A549 (cell line): ENCODE measurements around the gene MRTO4. TPM values are rescaled to one million over a fixed set of nuclear protein-coding genes. Genes with fewer than 3 reads are reported as not detected.
"Not testable (repeated sequence)": the region's sequence is repeated elsewhere in the genome, so short reads cannot be mapped to it uniquely, and the experiment has no call there.

Experiments used
- ATAC-seq, 2 experiments: fragments of 200-7000 bp in 1 of 2; fragments of >200 bp in 1 of 2; cut with Nextera tagmentation in 1 of 2; cut with Tn5 transposase in 1 of 2; 3 replicates each; pipeline versions ENCODE4 v1.8.0 to v1.9.1; 2018 to 2020; ENCODE audit warnings: mild to moderate bottlenecking in 1 of 2, moderate library complexity in 1 of 2
- CTCF ChIA-PET: fragments of 300-600 bp; sonication (Branson Sonifier 250); formaldehyde crosslinking; extraction: SDS; loops from one replicate; lab custom pipeline; 2021; ENCODE audit warnings: antibody characterized with exemption, inconsistent platforms; lab: Yijun Ruan, JAX
- POLR2A ChIA-PET: fragments of 350-600 bp; formaldehyde crosslinking; extraction: SDS; loops from one replicate; lab custom pipeline; 2021; ENCODE audit warnings: antibody characterized with exemption, inconsistent platforms; lab: Yijun Ruan, JAX
- DNase-seq, 2 experiments: peaks; one replicate each; pipeline versions ENCODE4 v3.0.0 to v3.0.0-alpha.2; 2011 to 2016; ENCODE audit warnings: low read depth in 1 of 2, low spot score in 1 of 2
- FAIRE-seq: peaks from 2 replicates; lab custom pipeline; 2011; peaks lifted over from hg19 to GRCh38; lab: Jason Lieb, UNC
- H3K27ac ChIP-seq, 2 experiments: fragments of >200 bp; sonication (Bioruptor Twin); formaldehyde crosslinking; 3 replicates each; pipeline ENCODE4 v1.5.1; 2016 to 2017
- H3K4me1 ChIP-seq: fragments of >200 bp; sonication (Bioruptor Twin); formaldehyde crosslinking; 3 replicates; pipeline ENCODE4 v1.6.1; 2016
- H3K4me2 ChIP-seq: fragments of >200 bp; sonication (Bioruptor Twin); formaldehyde crosslinking; 3 replicates; pipeline ENCODE4 v1.6.1; 2016
- H3K4me3 ChIP-seq: fragments of >200 bp; sonication (Bioruptor Twin); formaldehyde crosslinking; 3 replicates; pipeline ENCODE4 v1.5.1; 2016
- H3K9me3 ChIP-seq: fragments of >200 bp; sonication (Bioruptor Twin); formaldehyde crosslinking; 3 replicates; pipeline ENCODE4 v1.6.1; 2016
- BHLHE40 ChIP-seq: IDR thresholded peaks from 2 replicates; pipeline ENCODE4 v1.6.1; 2012; ENCODE audit warnings: low read depth, low read length, inconsistent platforms
- CBX2 ChIP-seq: fragments of 200-600 bp; sonication (generic); IDR thresholded peaks from 2 replicates; pipeline ENCODE4 v1.6.1; 2016; ENCODE audit warnings: low read depth, mild to moderate bottlenecking, borderline replicate concordance
- CEBPB ChIP-seq, 2 experiments: fragments of >200 bp in 1 of 2; sonication (Bioruptor Twin) in 1 of 2; formaldehyde crosslinking in 1 of 2; IDR thresholded peaks; 2 replicates each; pipeline ENCODE4 v1.6.1; 2012 to 2016
- CHD2 ChIP-seq: fragments of 150-350 bp; IDR thresholded peaks from 2 replicates; pipeline ENCODE4 v1.6.1; 2014; ENCODE audit warnings: low read length; ENCODE audit not compliant: partially characterized antibody
- CHD4 ChIP-seq: fragments of 200-600 bp; sonication (generic); IDR thresholded peaks from 2 replicates; pipeline ENCODE4 v1.6.1; 2016; ENCODE audit warnings: antibody characterized with exemption, mild to moderate bottlenecking, borderline replicate concordance
- EHF ChIP-seq: fragments of 250-450 bp; sonication (Bioruptor Pico); IDR thresholded peaks from 2 replicates; pipeline ENCODE4 v1.5.0; 2020; ENCODE audit warnings: mild to moderate bottlenecking
- EHMT2 ChIP-seq: fragments of 200-600 bp; sonication (generic); IDR thresholded peaks from 2 replicates; pipeline ENCODE4 v1.6.1; 2016; ENCODE audit warnings: antibody characterized with exemption, low read depth, mild to moderate bottlenecking, moderate library complexity
- EP300 ChIP-seq, 2 experiments: fragments of >200 bp; sonication (Bioruptor Twin); formaldehyde crosslinking; IDR thresholded peaks; 2 replicates in 1 of 2; 3 replicates in 1 of 2; pipeline ENCODE4 v1.6.1; 2016 to 2017
- ESRRA ChIP-seq: fragments of 150-350 bp; IDR thresholded peaks from 2 replicates; pipeline ENCODE4 v1.6.1; 2014; ENCODE audit warnings: mild to moderate bottlenecking, low read length, borderline replicate concordance
- FOSB ChIP-seq: fragments of 250-450 bp; sonication (Bioruptor Pico); IDR thresholded peaks from 2 replicates; pipeline ENCODE4 v1.5.0; 2020; ENCODE audit warnings: mild to moderate bottlenecking, moderate library complexity
- FOXS1 ChIP-seq: fragments of 250-450 bp; sonication (Bioruptor Pico); IDR thresholded peaks from 2 replicates; pipeline ENCODE4 v1.5.0; 2020; ENCODE audit warnings: mild to moderate bottlenecking, moderate library complexity
- HOXB13 ChIP-seq: fragments of 250-450 bp; sonication (Bioruptor Pico); IDR thresholded peaks from 2 replicates; pipeline ENCODE4 v1.5.0; 2020; ENCODE audit warnings: low read depth, mild to moderate bottlenecking, moderate library complexity
- JUN ChIP-seq, 2 experiments: fragments of >200 bp; sonication (Bioruptor Twin); formaldehyde crosslinking; IDR thresholded peaks; 2 replicates in 1 of 2; 3 replicates in 1 of 2; pipeline ENCODE4 v1.6.1; 2016 to 2017
- KDM5A ChIP-seq: fragments of 200-600 bp; sonication (generic); IDR thresholded peaks from 2 replicates; pipeline ENCODE4 v1.6.1; 2016; ENCODE audit warnings: antibody characterized with exemption, mild to moderate bottlenecking
- MAFK ChIP-seq: fragments of 450-650 bp; IDR thresholded peaks from 2 replicates; pipeline ENCODE4 v1.6.1; 2014; ENCODE audit not compliant: partially characterized antibody
- MAZ ChIP-seq: fragments of 150-350 bp; IDR thresholded peaks from 2 replicates; pipeline ENCODE4 v1.6.1; 2014; ENCODE audit warnings: antibody characterized with exemption, low read depth, low read length, borderline replicate concordance
- NR3C1 ChIP-seq: fragments of >200 bp; sonication (Bioruptor Twin); formaldehyde crosslinking; IDR thresholded peaks from 3 replicates; pipeline ENCODE4 v1.6.1; 2017
- PHF8 ChIP-seq: fragments of 200-600 bp; sonication (generic); IDR thresholded peaks from 2 replicates; pipeline ENCODE4 v1.6.1; 2016; ENCODE audit warnings: low read depth, mild to moderate bottlenecking, antibody characterized with exemption, moderate library complexity, borderline replicate concordance
- RAD21 ChIP-seq, 2 experiments: fragments of >200 bp in 1 of 2; sonication (Bioruptor Twin) in 1 of 2; formaldehyde crosslinking in 1 of 2; IDR thresholded peaks in 1 of 2; conservative IDR thresholded peaks in 1 of 2; 2 replicates in 1 of 2; 3 replicates in 1 of 2; pipeline ENCODE4 v1.6.1; 2012 to 2018; ENCODE audit warnings: inconsistent platforms in 1 of 2
- RFX5 ChIP-seq: fragments of 450-650 bp; IDR thresholded peaks from 2 replicates; pipeline ENCODE4 v1.7.1; 2014; ENCODE audit warnings: antibody characterized with exemption, mild to moderate bottlenecking, moderate library complexity
- SMC3 ChIP-seq: fragments of >200 bp; sonication (Bioruptor Twin); formaldehyde crosslinking; IDR thresholded peaks from 3 replicates; pipeline ENCODE4 v1.6.1; 2018; ENCODE audit warnings: inconsistent platforms
- SREBF2 ChIP-seq: fragments of 450-650 bp; IDR thresholded peaks from 2 replicates; pipeline ENCODE4 v1.6.1; 2014; ENCODE audit warnings: mild to moderate bottlenecking, moderate library complexity
- TP53 ChIP-seq: fragments of 250-450 bp; sonication (Bioruptor Pico); IDR thresholded peaks from 2 replicates; pipeline ENCODE4 v1.5.0; 2021; ENCODE audit warnings: mild to moderate bottlenecking, moderate library complexity
- ZC3H11A ChIP-seq: fragments of 450-650 bp; IDR thresholded peaks from 2 replicates; pipeline ENCODE4 v1.6.1; 2014; ENCODE audit warnings: antibody characterized with exemption, mild to moderate bottlenecking
- ZFP36 ChIP-seq: fragments of 450-650 bp; IDR thresholded peaks from 2 replicates; pipeline ENCODE4 v1.6.1; 2014; ENCODE audit warnings: borderline replicate concordance; ENCODE audit not compliant: partially characterized antibody
- ZSCAN20 ChIP-seq: fragments of 250-450 bp; sonication (Bioruptor Pico); IDR thresholded peaks from 2 replicates; pipeline ENCODE4 v1.8.0; 2022; ENCODE audit warnings: mild to moderate bottlenecking, moderate library complexity
- WGBS: methylation state at CpG from one replicate; pipeline ENCODE4 v1.1.6; 2017; ENCODE audit errors: missing lambda C conversion rate; 5-methylcytosine and 5-hydroxymethylcytosine counted together
- polyA plus RNA-seq, 4 experiments: library from polyadenylated mRNA; depleted of rRNA in 3 of 4; stranded (reverse); fragments of >200 nt; fragmentation: RNase III in 1 of 4; extraction: RNeasy Plus Mini Kit Qiagen cat#74134 plus additional on column Dnase treatment in 1 of 4; gene quantifications; 2 replicates in 3 of 4; 3 replicates in 1 of 4; pipeline ENCODE4 v1.2.3, GENCODE V29; 2011 to 2017
- TF ChIP-seq, protein P1 (sequence below): IDR thresholded peaks from 2 replicates; pipeline ENCODE4 v1.6.1; 2012
- TF ChIP-seq, protein P2 (sequence below): fragments of 250-450 bp; sonication (Bioruptor Pico); IDR thresholded peaks from 2 replicates; pipeline ENCODE4 v1.5.0; 2021; ENCODE audit warnings: mild to moderate bottlenecking, moderate library complexity, borderline replicate concordance
- TF ChIP-seq, protein P3 (sequence below): fragments of >200 bp; sonication (Bioruptor Twin); formaldehyde crosslinking; IDR thresholded peaks from 2 replicates; pipeline ENCODE4 v1.6.1; 2016

The MRTO4 gene
- polyA plus RNA-seq, 2 of the 4 experiments (the other 2 are of a cell fraction), result 61.7 to 66.4 TPM

DNA sequence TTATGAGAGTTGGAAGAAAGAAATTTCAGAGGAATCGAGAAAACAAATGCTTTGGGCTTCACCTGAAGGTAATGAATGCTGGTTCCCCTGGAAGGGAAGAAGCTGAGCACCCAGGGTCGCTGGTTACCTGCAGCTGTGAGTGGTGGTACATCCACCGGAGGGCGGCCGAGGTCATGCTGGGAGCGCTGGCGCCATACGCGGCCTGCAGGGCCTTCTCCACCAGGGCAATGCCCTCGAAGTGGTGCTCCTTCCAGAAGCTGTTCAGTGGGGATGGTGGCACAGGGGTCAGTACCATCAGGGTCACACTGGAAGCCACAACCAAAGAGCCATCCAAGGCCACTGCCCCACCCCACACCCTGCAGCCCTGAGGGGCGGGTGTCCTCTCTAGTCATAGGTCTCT lies 16.8 kb downstream of the MRTO4 start:
- no peak for TF ChIP-seq SREBF2
- TF ChIP-seq CHD2, result no peak
- TF ChIP-seq KDM5A, result no peak
- TF ChIP-seq CHD4, result no peak
- TF ChIP-seq FOSB, result no peak
- no peak for TF ChIP-seq EHF
- no peak for TF ChIP-seq EHMT2
- TF ChIP-seq CBX2, result no peak
- no peak for TF ChIP-seq ZSCAN20 (CRISPR knock-in tag)
- TF ChIP-seq, protein P1, sequence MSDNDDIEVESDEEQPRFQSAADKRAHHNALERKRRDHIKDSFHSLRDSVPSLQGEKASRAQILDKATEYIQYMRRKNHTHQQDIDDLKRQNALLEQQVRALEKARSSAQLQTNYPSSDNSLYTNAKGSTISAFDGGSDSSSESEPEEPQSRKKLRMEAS, result no peak
- TF ChIP-seq TP53 (CRISPR knock-in tag), result no peak
- no peak for TF ChIP-seq FOXS1 (CRISPR knock-in tag)
- TF ChIP-seq CEBPB (IDR thresholded peaks at IDR 0.05), result no peak
- no peak for TF ChIP-seq BHLHE40
- TF ChIP-seq MAFK, result no peak
- no peak for TF ChIP-seq PHF8
- H3K27ac ChIP-seq, result no peak overlapping the region
- ATAC-seq (no peak), DNase-seq (no peak), FAIRE-seq (no peak)
- ChIA-PET POLR2A (no interaction called here), CTCF (interaction anchor here (1.1 to 1.5 kb wide), 2 partner anchors 15 to 393 kb away, joined by 3 to 5 read pairs; no protein-coding TSS in a partner anchor)
- H3K4me3 ChIP-seq, result no peak overlapping the region
- no peaks in the 10 kb centered on the region for H3K4me1 ChIP-seq
- H3K4me2 ChIP-seq, result no peak overlapping the region
- no peaks in the 10 kb centered on the region for H3K9me3 ChIP-seq
- 76% methylated on average over 10 of the region's 11 CpGs for WGBS

DNA sequence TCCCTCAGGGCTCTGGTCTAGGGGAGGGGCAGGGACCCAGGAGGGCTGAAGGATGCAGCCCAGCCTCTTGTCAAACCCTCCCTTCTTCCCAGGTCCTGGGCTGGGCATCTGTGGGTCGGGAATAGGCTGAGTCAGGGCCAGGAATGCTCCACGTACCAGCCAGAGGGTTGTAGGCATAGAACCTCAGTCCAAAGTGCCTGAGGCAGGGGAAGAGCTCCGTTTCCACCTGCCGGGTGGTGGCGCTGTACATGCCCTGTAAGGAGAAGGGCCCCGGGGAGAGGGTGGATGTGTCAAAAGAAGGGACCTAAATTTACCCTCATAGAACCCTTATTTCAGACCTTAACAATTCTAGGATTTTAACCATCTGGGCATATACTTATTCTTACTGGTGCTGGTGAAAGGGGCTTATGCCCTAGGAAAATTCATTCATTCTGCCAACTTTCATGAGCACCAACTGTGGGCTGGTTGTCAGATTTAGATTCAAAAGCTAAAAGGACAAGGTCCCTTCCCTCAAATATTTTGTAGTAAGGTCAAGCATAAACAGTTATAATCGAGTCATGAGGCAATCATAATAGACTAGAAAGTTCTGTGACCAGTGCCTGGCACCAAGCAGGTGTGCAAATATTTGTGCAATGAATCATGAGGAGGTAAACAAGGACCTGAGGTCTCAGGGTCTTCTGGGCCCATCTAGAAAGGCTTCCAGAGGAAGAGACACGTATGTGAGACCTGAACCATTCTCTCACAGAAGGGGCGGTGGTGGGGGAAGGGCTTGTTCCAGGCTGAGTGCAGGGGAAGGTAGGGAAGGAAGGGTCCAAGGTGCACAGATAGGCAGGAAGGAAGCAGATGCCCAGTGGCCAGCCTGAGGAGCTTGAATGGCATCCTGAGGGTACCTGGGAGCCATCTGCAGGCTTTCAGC lies 18.1 kb downstream of the MRTO4 start:
- peak in 1 of 2 experiments; percentile 17 for DNase-seq
- H3K27ac ChIP-seq, H3K4me2 ChIP-seq, H3K4me1 ChIP-seq, H3K9me3 ChIP-seq, FAIRE-seq, POLR2A ChIA-PET, H3K4me3 ChIP-seq: not testable (repeated sequence)
- 55% methylated on average over 7 of the region's 9 CpGs for WGBS
- CTCF ChIA-PET, result interaction anchor here (0.6 to 1.5 kb wide), 3 partner anchors 14 to 392 kb away, joined by 3 to 5 read pairs (median 5); no protein-coding TSS in a partner anchor
- ATAC-seq, result peak in 1 of 2 experiments; percentile 64; a peak in 3 of 6 replicates

DNA sequence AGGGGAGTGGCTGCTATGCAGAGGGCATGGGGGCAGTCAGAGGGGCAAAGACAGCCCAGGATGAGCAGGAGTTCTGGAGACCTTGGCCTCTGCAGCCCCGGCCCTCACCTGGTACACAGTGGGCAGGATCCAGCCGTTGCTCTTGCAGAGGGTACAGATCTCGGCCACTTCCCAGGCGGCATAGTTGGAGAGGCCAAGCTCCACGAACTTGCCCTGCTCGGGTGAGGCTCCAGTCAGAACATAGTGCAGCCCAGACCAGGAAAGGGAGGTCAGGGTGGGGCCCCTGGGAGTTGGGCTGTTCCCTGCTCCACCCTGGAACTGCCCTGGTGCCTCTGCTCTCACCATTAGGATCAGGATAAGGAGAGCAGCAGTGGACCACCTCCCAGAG lies 18.7 kb downstream of the MRTO4 start:
- H3K4me1 ChIP-seq, H3K9me3 ChIP-seq, H3K4me2 ChIP-seq, H3K27ac ChIP-seq, H3K4me3 ChIP-seq, FAIRE-seq, POLR2A ChIA-PET, DNase-seq: not testable (repeated sequence)
- peak in 1 of 2 experiments; percentile 39; a peak in 1 of 6 replicates for ATAC-seq
- 70% methylated on average over 5 of the region's 6 CpGs for WGBS
- CTCF ChIA-PET, result interaction anchor here (0.6 kb wide), 1 partner anchor 25 kb away, joined by 5 read pairs; no protein-coding TSS in a partner anchor

DNA sequence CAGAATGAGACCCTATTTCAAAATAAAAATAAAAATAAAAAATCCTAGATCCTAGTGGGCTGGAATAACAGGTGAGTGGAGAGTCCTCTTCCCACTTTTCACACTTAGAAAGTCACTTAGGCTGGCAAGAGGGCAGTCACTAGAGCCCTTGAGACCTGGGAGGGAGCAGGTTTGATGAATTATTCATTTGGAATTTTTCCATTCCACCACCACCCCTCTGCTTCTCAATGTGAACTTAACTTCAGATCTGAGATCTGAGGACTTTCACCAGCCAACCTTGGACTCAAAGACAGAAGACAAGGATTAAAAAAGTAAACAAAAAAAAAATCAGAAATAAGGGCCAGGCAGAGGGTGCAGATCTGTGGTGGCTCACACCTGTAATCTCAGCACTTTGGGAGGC lies 20.5 kb downstream of the MRTO4 start:
- ChIA-PET POLR2A (no interaction called here), CTCF (no interaction called here)
- DNase-seq, result no peak
- TF ChIP-seq, protein P2, sequence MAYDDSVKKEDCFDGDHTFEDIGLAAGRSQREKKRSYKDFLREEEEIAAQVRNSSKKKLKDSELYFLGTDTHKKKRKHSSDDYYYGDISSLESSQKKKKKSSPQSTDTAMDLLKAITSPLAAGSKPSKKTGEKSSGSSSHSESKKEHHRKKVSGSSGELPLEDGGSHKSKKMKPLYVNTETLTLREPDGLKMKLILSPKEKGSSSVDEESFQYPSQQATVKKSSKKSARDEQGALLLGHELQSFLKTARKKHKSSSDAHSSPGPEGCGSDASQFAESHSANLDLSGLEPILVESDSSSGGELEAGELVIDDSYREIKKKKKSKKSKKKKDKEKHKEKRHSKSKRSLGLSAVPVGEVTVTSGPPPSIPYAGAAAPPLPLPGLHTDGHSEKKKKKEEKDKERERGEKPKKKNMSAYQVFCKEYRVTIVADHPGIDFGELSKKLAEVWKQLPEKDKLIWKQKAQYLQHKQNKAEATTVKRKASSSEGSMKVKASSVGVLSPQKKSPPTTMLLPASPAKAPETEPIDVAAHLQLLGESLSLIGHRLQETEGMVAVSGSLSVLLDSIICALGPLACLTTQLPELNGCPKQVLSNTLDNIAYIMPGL (CRISPR knock-in tag), result no peak
- TF ChIP-seq, protein P3, sequence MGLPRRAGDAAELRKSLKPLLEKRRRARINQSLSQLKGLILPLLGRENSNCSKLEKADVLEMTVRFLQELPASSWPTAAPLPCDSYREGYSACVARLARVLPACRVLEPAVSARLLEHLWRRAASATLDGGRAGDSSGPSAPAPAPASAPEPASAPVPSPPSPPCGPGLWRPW, result no peak
- TF ChIP-seq ZFP36, result no peak
- TF ChIP-seq CBX2, result no peak
- no peak for TF ChIP-seq JUN (IDR thresholded peaks at IDR 0.05)
- TF ChIP-seq ESRRA, result no peak
- no peak for TF ChIP-seq NR3C1
- no peak for TF ChIP-seq MAZ
- no peak for TF ChIP-seq SMC3
- TF ChIP-seq EHF, result no peak
- no peak for TF ChIP-seq EP300 (IDR thresholded peaks at IDR 0.05)
- no peak for TF ChIP-seq HOXB13 (CRISPR knock-in tag)
- TF ChIP-seq ZC3H11A, result no peak
- no peak for TF ChIP-seq RFX5
- TF ChIP-seq RAD21 (conservative IDR thresholded peaks at IDR 0.05 in 1 of 2, IDR thresholded peaks at IDR 0.05 in 1 of 2), result no peak
- TF ChIP-seq ZSCAN20 (CRISPR knock-in tag), result no peak
- TF ChIP-seq CHD2, result no peak
- TF ChIP-seq, protein P1, result no peak
- TF ChIP-seq, all 56 proteins: peak for 0
- no peak overlapping the region for H3K27ac ChIP-seq
- H3K4me2 ChIP-seq, result no peak overlapping the region
- H3K9me3 ChIP-seq, result no peaks in the 10 kb centered on the region
- FAIRE-seq (no peak), ATAC-seq (no peak)
- H3K4me3 ChIP-seq, result no peak overlapping the region
- H3K4me1 ChIP-seq, result no peaks in the 10 kb centered on the region
